Endothelial cell of umbilical vein (primary cell): ENCODE data around the gene UPB1. TPM values are rescaled to one million over a fixed set of nuclear protein-coding genes. Genes with fewer than 3 reads are reported as not detected.

Experiments
- BruUV-seq: library from RNA; stranded (reverse); fragments of 400-500 nt; replicated peaks from 2 replicates; lab custom pipeline; 2021; lab: Mats Ljungman, UMichigan
- CTCF ChIA-PET: fragments of 300-600, 350-600 bp; sonication (Branson Sonifier 250); formaldehyde crosslinking; loops from one replicate; lab custom pipeline; 2021; ENCODE audit warnings: antibody characterized with exemption, inconsistent platforms; lab: Charles Lee
- POLR2A ChIA-PET: fragments of 300-600, 350-600 bp; sonication (Branson Sonifier 250); formaldehyde crosslinking; loops from one replicate; lab custom pipeline; 2021; ENCODE audit warnings: antibody characterized with exemption, inconsistent platforms; lab: Charles Lee
- DNase-seq: peaks from one replicate; pipeline ENCODE4 v3.0.0-alpha.2; 2011; ENCODE audit warnings: low read depth, low spot score
- FAIRE-seq: peaks from 2 replicates; lab custom pipeline; 2011; peaks lifted over from hg19 to GRCh38; lab: Jason Lieb, UNC
- H2AFZ ChIP-seq: 2 replicates; pipeline ENCODE4 v1.6.0; 2012; ENCODE audit warnings: low read depth, low read length, control low read depth, inconsistent platforms
- H3K27ac ChIP-seq: 2 replicates; pipeline ENCODE4 v1.5.1; 2011; ENCODE audit warnings: low read depth, mild to moderate bottlenecking, control low read depth, low read length, moderate library complexity; ENCODE audit not compliant: insufficient read depth
- H3K27me3 ChIP-seq, 2 experiments: 2 replicates each; pipeline versions ENCODE4 v1.6.0 to v1.6.1; 2011; ENCODE audit warnings: low read length in 2 of 2, mixed read lengths in 1 of 2; ENCODE audit not compliant: control insufficient read depth in 2 of 2, insufficient read depth in 2 of 2
- H3K36me3 ChIP-seq, 2 experiments: 2 replicates in 1 of 2; 3 replicates in 1 of 2; pipeline ENCODE4 v1.5.1; 2011; ENCODE audit warnings: low read length in 2 of 2, mild to moderate bottlenecking in 1 of 2, moderate library complexity in 1 of 2; ENCODE audit not compliant: control insufficient read depth in 2 of 2, insufficient read depth in 2 of 2; ENCODE audit errors: extremely low read depth in 1 of 2
- H3K4me1 ChIP-seq: 3 replicates; pipeline ENCODE4 v1.5.1; 2011; ENCODE audit warnings: mild to moderate bottlenecking, low read length; ENCODE audit not compliant: control insufficient read depth, insufficient read depth; ENCODE audit errors: extremely low read depth
- H3K4me2 ChIP-seq: 2 replicates; pipeline ENCODE4 v1.6.1; 2011; ENCODE audit warnings: low read length, control low read depth, mixed read lengths; ENCODE audit not compliant: insufficient read depth
- H3K4me3 ChIP-seq, 3 experiments: fragments of 200-600 bp in 1 of 3; sonication (generic), shearing (Covaris generic) in 1 of 3; replicated peaks in 1 of 3; 2 replicates each; pipeline ENCODE4 v1.5.1; 2011 to 2016; ENCODE audit warnings: control low read depth in 3 of 3, low read length in 3 of 3, mild to moderate bottlenecking in 2 of 3, inconsistent platforms in 1 of 3, low read depth in 1 of 3, moderate library complexity in 1 of 3; ENCODE audit not compliant: insufficient read depth in 1 of 3
- H3K79me2 ChIP-seq: 2 replicates; pipeline ENCODE4 v1.6.0; 2012; ENCODE audit warnings: low read length, inconsistent platforms; ENCODE audit not compliant: control insufficient read depth, insufficient read depth
- H3K9ac ChIP-seq: replicated peaks from 2 replicates; pipeline ENCODE3; 2011; ENCODE audit warnings: low read length, control low read depth; ENCODE audit not compliant: insufficient read depth; ENCODE audit errors: extremely low read depth
- H3K9me1 ChIP-seq: replicated peaks from 3 replicates; pipeline ENCODE4 v1.6.0; 2011; ENCODE audit warnings: mild to moderate bottlenecking, low read length; ENCODE audit not compliant: control insufficient read depth, insufficient read depth; ENCODE audit errors: extremely low read depth
- H3K9me3 ChIP-seq: replicated peaks from 2 replicates; pipeline ENCODE4 v1.5.1; 2012; ENCODE audit warnings: low read length, inconsistent platforms; ENCODE audit not compliant: control insufficient read depth, insufficient read depth
- H4K20me1 ChIP-seq: replicated peaks from 2 replicates; pipeline ENCODE3; 2011; ENCODE audit warnings: mild to moderate bottlenecking, low read length; ENCODE audit not compliant: control insufficient read depth, insufficient read depth; ENCODE audit errors: extremely low read depth
- EZH2 ChIP-seq: IDR thresholded peaks from 2 replicates; pipeline ENCODE4 v1.6.1; 2012; ENCODE audit warnings: borderline replicate concordance, low read depth, mild to moderate bottlenecking, moderate library complexity, low read length, inconsistent platforms; ENCODE audit not compliant: severe bottlenecking
- FOS ChIP-seq: IDR thresholded peaks from 2 replicates; pipeline ENCODE4 v1.6.1; 2011; ENCODE audit warnings: mild to moderate bottlenecking, low read length, moderate library complexity, borderline replicate concordance; ENCODE audit not compliant: insufficient read depth
- JUN ChIP-seq: IDR thresholded peaks from 2 replicates; pipeline ENCODE4 v1.6.1; 2011; ENCODE audit warnings: borderline replicate concordance, low read depth; ENCODE audit not compliant: insufficient read length, insufficient read depth
- MYC ChIP-seq: IDR thresholded peaks from one replicate; pipeline ENCODE4 v1.6.1; 2011; ENCODE audit warnings: mild to moderate bottlenecking, low read depth, low read length
- POLR2A ChIP-seq: IDR thresholded peaks from 2 replicates; pipeline ENCODE4 v1.6.1; 2012; ENCODE audit warnings: low read depth, mild to moderate bottlenecking, control low read depth, low read length
- dilution Hi-C: fragments of 300-500 bp; cut with MboI; formaldehyde crosslinking; loops from one replicate; pipeline ENCODE4 v1.15.0; 2019; ENCODE audit warnings: low sequenced_read_pairs; ENCODE audit not compliant: extremely low pct_ligation_motif_present
- intact Hi-C: fragments of 100-400 bp; cut with micrococcal nuclease; formaldehyde crosslinking; loops from one replicate; pipeline ENCODE4 v1.10.0; 2022
- polyA plus RNA-seq, 4 experiments: library from polyadenylated mRNA; depleted of rRNA in 3 of 4; stranded (reverse) in 3 of 4; unstranded in 1 of 4; fragments of >200 nt; gene quantifications; 2 replicates each; pipeline versions ENCODE4 v1.2.1 to v1.2.3, GENCODE V29; 2011 to 2012; ENCODE audit warnings: missing spikeins in 1 of 4
- total RNA-seq: library from RNA; stranded (reverse); gene quantifications from 2 replicates; pipeline ENCODE4 v1.2.3, GENCODE V29; 2021
- TF ChIP-seq, protein P1 (sequence below): IDR thresholded peaks from 2 replicates; pipeline ENCODE4 v1.6.1; 2011; ENCODE audit not compliant: insufficient read depth, insufficient read length
- TF ChIP-seq, protein P2 (sequence below), 2 donors: IDR thresholded peaks; 1 replicate in 1 of 2; 2 replicates in 1 of 2; pipeline ENCODE4 v1.5.1; 2011; ENCODE audit warnings: low read length in 2 of 2, mild to moderate bottlenecking in 2 of 2, moderate library complexity in 2 of 2, control low read depth in 1 of 2, inconsistent platforms in 1 of 2, low read depth in 1 of 2; ENCODE audit not compliant: insufficient read depth in 1 of 2; ENCODE audit errors: extremely low read depth in 1 of 2

The UPB1 gene
- total and polyA plus RNA-seq, 2 donors (not counting 3 experiments of a cell fraction or from before 2014, with no cell fraction given), result 0.30 to 0.80 TPM

DNA sequence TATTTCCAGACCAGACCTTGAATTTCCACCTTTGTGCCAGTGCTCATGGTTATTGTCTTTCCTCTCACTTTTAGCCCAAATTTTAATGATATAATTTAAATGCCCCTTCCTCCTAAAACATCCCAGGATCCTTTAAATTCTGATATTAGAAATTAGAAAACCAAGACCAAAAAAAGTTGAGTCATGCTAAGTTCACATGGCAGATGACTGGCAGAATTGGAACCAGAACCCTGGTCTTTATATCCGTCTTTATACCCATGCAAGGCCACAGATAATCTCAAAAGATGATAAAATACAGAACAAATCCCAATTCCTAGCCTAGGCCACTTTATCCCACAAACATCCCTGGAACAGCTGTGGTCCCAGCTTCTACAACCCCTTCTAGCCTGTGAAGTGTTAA, 41.3 kb upstream of the UPB1 start:
- FAIRE-seq (no peak), DNase-seq (no peak)
- TF ChIP-seq, protein P1, sequence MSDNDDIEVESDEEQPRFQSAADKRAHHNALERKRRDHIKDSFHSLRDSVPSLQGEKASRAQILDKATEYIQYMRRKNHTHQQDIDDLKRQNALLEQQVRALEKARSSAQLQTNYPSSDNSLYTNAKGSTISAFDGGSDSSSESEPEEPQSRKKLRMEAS, result no peak
- no peak for TF ChIP-seq EZH2
- TF ChIP-seq, protein P2, sequence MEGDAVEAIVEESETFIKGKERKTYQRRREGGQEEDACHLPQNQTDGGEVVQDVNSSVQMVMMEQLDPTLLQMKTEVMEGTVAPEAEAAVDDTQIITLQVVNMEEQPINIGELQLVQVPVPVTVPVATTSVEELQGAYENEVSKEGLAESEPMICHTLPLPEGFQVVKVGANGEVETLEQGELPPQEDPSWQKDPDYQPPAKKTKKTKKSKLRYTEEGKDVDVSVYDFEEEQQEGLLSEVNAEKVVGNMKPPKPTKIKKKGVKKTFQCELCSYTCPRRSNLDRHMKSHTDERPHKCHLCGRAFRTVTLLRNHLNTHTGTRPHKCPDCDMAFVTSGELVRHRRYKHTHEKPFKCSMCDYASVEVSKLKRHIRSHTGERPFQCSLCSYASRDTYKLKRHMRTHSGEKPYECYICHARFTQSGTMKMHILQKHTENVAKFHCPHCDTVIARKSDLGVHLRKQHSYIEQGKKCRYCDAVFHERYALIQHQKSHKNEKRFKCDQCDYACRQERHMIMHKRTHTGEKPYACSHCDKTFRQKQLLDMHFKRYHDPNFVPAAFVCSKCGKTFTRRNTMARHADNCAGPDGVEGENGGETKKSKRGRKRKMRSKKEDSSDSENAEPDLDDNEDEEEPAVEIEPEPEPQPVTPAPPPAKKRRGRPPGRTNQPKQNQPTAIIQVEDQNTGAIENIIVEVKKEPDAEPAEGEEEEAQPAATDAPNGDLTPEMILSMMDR (IDR thresholded peaks at IDR 0.05; ENCODE audit: extremely low read depth in 1 of 2, insufficient read depth in 1 of 2, low read depth in 1 of 2, low read length in 2 of 2), result no peak
- no peak for TF ChIP-seq POLR2A
- no peak for TF ChIP-seq JUN
- TF ChIP-seq FOS, result no peak
- TF ChIP-seq MYC, result no peak
- dilution Hi-C loops, result no loop called here
- BruUV-seq, result no TSS peak
- Histone ChIP-seq H3K27me3 (no peaks in the 10 kb centered on the region), H3K9me3 (no peaks in the 10 kb centered on the region), H2AFZ (no peak overlapping the region), H3K9me1 (no peaks in the 10 kb centered on the region), H3K36me3 (no peaks in the 10 kb centered on the region), H3K4me1 (peaks cover 22% of the 10 kb centered on the region), H3K9ac (no peak overlapping the region), H3K4me2 (no peak overlapping the region), H4K20me1 (no peaks in the 10 kb centered on the region), H3K79me2 (no peaks in the 10 kb centered on the region), H3K27ac (no peak overlapping the region), H3K4me3 (no peak overlapping the region)
- intact Hi-C loops, result no loop called here
- ChIA-PET POLR2A (no interaction called here), CTCF (interaction anchor here (1.0 kb wide), 1 partner anchor 13 kb away, joined by 4 read pairs; no protein-coding TSS in a partner anchor)
